Spleen (tissue), 7 donors: ENCODE data around the gene KRT79.
"Not testable (repeated sequence)": the region's sequence is repeated elsewhere in the genome, so short reads cannot be mapped to it uniquely, and the experiment has no call there.

Experiments used
- POLR2A ChIP-seq, 3 donors: fragments of 450-650 bp; IDR thresholded peaks; one replicate each; pipeline ENCODE4 v1.5.1; 2017; ENCODE audit warnings: antibody characterized with exemption in 3 of 3, mild to moderate bottlenecking in 1 of 3
- TF ChIP-seq, protein P1 (sequence below), 11 experiments: fragments of 200-600 bp in 7 of 11; fragments of 450-650 bp in 4 of 11; sonication (generic) in 4 of 11; IDR thresholded peaks in 8 of 11; conservative IDR thresholded peaks in 3 of 11; 1 replicate in 7 of 11; 2 replicates in 4 of 11; pipeline versions ENCODE4 v1.4.0 to v1.8.0; 2016 to 2021; ENCODE audit warnings: antibody characterized with exemption in 11 of 11, inconsistent platforms in 4 of 11, mild to moderate bottlenecking in 1 of 11
- donor health status: DM: no; HTN: no; CAD: no; lungs with moderate emphysema.
- donor health status: DM: no; HTN: no; CAD: no.
- donor health status: DM: no; HTN: no; CAD: no.

DNA sequence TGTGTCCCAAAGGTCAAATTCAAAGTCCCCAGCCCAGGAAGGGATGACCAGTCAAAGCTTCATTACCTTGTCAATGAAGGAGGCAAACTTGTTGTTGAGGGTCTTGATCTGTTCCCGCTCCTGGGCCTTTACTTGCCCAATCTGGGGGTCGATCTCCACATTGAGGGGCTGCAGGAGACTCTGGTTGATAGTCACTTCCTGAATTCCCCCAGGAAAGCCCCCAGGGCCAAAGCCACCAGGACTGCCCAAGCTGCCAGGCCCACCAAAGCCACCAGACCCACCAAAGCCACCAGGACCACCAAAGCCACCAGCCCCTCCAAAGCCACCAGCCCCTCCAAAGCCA lies 38.8 kb downstream of the KRT79 start:
- TF ChIP-seq, protein P1, sequence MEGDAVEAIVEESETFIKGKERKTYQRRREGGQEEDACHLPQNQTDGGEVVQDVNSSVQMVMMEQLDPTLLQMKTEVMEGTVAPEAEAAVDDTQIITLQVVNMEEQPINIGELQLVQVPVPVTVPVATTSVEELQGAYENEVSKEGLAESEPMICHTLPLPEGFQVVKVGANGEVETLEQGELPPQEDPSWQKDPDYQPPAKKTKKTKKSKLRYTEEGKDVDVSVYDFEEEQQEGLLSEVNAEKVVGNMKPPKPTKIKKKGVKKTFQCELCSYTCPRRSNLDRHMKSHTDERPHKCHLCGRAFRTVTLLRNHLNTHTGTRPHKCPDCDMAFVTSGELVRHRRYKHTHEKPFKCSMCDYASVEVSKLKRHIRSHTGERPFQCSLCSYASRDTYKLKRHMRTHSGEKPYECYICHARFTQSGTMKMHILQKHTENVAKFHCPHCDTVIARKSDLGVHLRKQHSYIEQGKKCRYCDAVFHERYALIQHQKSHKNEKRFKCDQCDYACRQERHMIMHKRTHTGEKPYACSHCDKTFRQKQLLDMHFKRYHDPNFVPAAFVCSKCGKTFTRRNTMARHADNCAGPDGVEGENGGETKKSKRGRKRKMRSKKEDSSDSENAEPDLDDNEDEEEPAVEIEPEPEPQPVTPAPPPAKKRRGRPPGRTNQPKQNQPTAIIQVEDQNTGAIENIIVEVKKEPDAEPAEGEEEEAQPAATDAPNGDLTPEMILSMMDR (IDR thresholded peaks at IDR 0.05 in 8 of 11, conservative IDR thresholded peaks at IDR 0.05 in 3 of 11): not testable (repeated sequence)
- not testable (repeated sequence) for TF ChIP-seq POLR2A (IDR thresholded peaks at IDR 0.05)
